Glutamatergic neuron (in vitro differentiated cells): ENCODE measurements around the gene SSUH2. TPM values are rescaled to one million over a fixed set of nuclear protein-coding genes. Genes with fewer than 3 reads are reported as not detected.

Experiments used
- DNase-seq: peaks from one replicate; pipeline ENCODE4 v3.0.0; 2022
- H3K27ac Mint-ChIP-seq: one replicate; pipeline ENCODE4 v1.8.0; 2020; ENCODE audit warnings: mild to moderate bottlenecking, mixed read lengths, inconsistent platforms; ENCODE audit not compliant: unreplicated experiment
- H3K27me3 Mint-ChIP-seq: one replicate; pipeline ENCODE4 v1.8.0; 2020; ENCODE audit warnings: mild to moderate bottlenecking, moderate library complexity, mixed read lengths, inconsistent platforms; ENCODE audit not compliant: unreplicated experiment
- H3K36me3 Mint-ChIP-seq: one replicate; pipeline ENCODE4 v1.8.0; 2020; ENCODE audit warnings: mild to moderate bottlenecking, mixed read lengths, inconsistent platforms; ENCODE audit not compliant: unreplicated experiment
- H3K4me1 Mint-ChIP-seq: one replicate; pipeline ENCODE4 v1.8.0; 2020; ENCODE audit warnings: mild to moderate bottlenecking, low read depth, mixed read lengths, inconsistent platforms; ENCODE audit not compliant: unreplicated experiment
- H3K4me3 Mint-ChIP-seq: one replicate; pipeline ENCODE4 v1.8.0; 2020; ENCODE audit warnings: mild to moderate bottlenecking, mixed read lengths, inconsistent platforms; ENCODE audit not compliant: unreplicated experiment
- H3K9me3 Mint-ChIP-seq: one replicate; pipeline ENCODE4 v1.8.0; 2020; ENCODE audit warnings: mild to moderate bottlenecking, moderate library complexity, mixed read lengths, inconsistent platforms; ENCODE audit not compliant: unreplicated experiment
- total RNA-seq: library from RNA; stranded (reverse); fragmentation: NEBNext Ultra II Directional; extraction: Animal tissue kit (Norgen Biotek cat#: 25700); gene quantifications from one replicate; pipeline ENCODE4 v1.2.1, GENCODE V29; 2021; ENCODE audit not compliant: unreplicated experiment
- TF ChIP-seq, protein P1 (sequence below): fragments of 200-600 bp; sonication (generic); IDR thresholded peaks from one replicate; pipeline ENCODE4 v1.5.0; 2021; ENCODE audit not compliant: partially characterized antibody, unreplicated experiment

The SSUH2 gene
- total RNA-seq, 1 donor from 2014 or later, result 0.66 TPM

- TF ChIP-seq, protein P1, sequence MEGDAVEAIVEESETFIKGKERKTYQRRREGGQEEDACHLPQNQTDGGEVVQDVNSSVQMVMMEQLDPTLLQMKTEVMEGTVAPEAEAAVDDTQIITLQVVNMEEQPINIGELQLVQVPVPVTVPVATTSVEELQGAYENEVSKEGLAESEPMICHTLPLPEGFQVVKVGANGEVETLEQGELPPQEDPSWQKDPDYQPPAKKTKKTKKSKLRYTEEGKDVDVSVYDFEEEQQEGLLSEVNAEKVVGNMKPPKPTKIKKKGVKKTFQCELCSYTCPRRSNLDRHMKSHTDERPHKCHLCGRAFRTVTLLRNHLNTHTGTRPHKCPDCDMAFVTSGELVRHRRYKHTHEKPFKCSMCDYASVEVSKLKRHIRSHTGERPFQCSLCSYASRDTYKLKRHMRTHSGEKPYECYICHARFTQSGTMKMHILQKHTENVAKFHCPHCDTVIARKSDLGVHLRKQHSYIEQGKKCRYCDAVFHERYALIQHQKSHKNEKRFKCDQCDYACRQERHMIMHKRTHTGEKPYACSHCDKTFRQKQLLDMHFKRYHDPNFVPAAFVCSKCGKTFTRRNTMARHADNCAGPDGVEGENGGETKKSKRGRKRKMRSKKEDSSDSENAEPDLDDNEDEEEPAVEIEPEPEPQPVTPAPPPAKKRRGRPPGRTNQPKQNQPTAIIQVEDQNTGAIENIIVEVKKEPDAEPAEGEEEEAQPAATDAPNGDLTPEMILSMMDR, result no peak
- no peak for DNase-seq
- peaks cover 10% of the 10 kb centered on the region for H3K36me3 Mint-ChIP-seq
- peaks cover 2% of the 10 kb centered on the region for H3K9me3 Mint-ChIP-seq
- H3K27ac Mint-ChIP-seq, result no peak overlapping the region
- no peaks in the 10 kb centered on the region for H3K4me1 Mint-ChIP-seq
- no peak overlapping the region for H3K4me3 Mint-ChIP-seq
- H3K27me3 Mint-ChIP-seq, result peaks cover 4% of the 10 kb centered on the region
These were observed 2.8 kb upstream of the SSUH2 start for GRCh38 chr3:8647137-8647985.

DNA sequence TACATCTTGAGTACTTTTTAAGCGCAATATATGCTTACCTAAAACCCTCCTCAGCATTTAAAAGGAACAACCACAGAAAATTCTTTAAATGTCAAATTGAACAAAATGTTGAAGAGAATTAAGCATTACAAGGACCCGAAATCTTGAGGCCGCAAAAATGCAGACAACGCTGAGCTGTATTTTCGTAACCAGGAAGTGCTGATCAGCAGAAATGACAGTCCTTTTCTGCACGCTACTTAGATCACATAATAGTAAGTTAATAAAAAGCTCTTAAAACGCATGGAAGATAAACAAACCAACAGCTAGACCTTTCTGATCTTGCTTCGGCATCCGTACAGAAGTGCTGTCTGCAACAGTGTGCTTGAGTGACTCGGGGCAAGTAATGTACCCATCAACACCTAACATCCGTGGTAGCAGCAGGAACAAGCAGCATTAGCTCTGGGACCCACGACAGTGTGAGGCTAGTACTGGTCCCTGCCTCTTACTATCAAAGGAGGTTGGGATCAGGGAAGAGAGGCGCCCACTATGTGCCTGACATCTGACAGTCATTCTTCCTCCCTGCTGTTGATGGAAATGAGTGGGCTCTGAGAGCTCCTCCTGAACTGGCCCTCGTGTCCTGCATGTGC lies 1.8 kb upstream of the SSUH2 start:
- Mint-ChIP-seq H3K4me1 (no peaks in the 10 kb centered on the region), H3K27me3 (peaks cover 3% of the 10 kb centered on the region), H3K27ac (no peak overlapping the region), H3K4me3 (no peak overlapping the region), H3K36me3 (peaks cover 10% of the 10 kb centered on the region), H3K9me3 (peaks cover 2% of the 10 kb centered on the region)
- TF ChIP-seq, protein P1, result no peak
- DNase-seq, result no peak

GRCh38 chr3:8645712-8646111 lies 1.1 kb upstream of the SSUH2 start:
- TF ChIP-seq, protein P1, result no peak
- DNase-seq, result no peak
- Mint-ChIP-seq H3K36me3 (peaks cover 10% of the 10 kb centered on the region), H3K4me1 (no peaks in the 10 kb centered on the region), H3K9me3 (peaks cover 2% of the 10 kb centered on the region), H3K27ac (no peak overlapping the region), H3K4me3 (no peak overlapping the region), H3K27me3 (peaks cover 3% of the 10 kb centered on the region)

DNA sequence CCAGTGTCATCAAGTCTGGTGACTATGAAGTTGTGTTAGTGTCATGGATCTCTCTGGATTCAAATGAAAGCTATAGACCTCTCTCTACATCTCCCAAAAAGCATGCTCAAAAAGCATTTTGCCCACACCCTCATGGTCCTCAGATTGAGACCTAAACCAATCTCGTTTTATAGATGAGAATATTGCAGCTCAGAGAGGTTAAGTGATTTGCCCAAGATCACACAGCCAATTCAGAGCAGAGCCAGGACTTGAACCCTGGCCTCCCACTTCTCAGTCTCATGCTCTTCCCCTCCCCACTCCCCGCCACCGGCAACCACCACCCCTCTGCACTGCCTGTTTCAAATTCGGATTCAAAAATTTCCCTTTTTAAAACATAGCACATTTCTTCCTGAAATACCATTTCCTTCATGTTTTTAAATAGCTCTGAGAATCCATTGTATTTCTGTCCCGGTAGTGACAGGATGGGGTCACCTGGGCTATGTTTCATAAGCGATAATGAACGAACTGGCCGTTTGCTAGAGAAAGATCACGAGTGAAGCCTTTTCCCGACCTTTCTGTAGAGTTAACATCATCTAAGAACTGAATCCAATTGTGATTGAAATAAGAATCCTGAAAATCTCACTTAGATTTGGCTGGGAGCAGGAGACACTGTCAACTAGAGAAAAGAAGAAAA lies 769 bp downstream of the SSUH2 start:
- Mint-ChIP-seq H3K9me3 (peaks cover 1% of the 10 kb centered on the region), H3K27me3 (peaks cover 3% of the 10 kb centered on the region), H3K27ac (no peak overlapping the region), H3K4me1 (peaks cover 4% of the 10 kb centered on the region), H3K36me3 (no peaks in the 10 kb centered on the region), H3K4me3 (no peak overlapping the region)
- DNase-seq, result no peak
- TF ChIP-seq, protein P1, result no peak
